ENCODE results near the gene WNT7A. TPM values are rescaled to one million over a fixed set of nuclear protein-coding genes. Genes with fewer than 3 reads are reported as not detected.

WNT7A gene
- total RNA-seq, 1 donor from 2014 or later, result 1.0 TPM

DNA sequence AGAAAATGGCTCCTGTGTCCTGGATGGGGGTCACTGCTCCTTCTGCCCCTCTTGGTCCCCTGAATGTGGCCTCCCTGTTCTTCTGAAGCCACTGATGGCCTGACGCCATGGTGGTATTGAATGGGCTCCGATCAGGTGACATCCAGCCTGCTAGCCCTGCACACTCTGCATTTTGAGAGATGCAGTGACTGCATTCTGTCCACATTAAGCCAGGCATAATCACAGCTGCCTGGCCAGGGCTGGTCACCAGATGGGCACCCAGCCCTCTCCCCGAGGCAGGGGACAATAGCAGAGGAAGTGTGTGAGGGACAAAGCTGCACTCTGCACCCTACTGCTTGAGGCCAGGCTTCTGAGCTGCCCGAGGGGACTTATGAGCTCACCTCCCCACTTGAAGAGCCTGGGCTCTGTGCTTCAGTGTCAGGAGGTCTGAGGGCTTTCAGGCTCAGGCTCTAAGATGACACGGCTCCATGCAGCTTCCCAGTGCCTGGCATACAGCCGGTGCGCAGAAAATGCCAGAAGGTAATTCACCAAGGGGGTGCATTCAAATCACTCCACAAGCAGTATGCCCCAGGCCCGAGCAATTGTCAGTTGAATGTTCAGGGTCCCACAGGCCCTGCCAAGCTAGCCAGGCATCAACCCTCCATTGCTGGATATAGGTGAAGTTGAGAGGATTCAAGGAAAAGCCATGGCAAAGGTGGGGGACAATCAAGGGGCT, 56.8 kb downstream of the WNT7A start:
- no peak overlapping the region for H3K4me3 Mint-ChIP-seq
- TF ChIP-seq, protein P1, sequence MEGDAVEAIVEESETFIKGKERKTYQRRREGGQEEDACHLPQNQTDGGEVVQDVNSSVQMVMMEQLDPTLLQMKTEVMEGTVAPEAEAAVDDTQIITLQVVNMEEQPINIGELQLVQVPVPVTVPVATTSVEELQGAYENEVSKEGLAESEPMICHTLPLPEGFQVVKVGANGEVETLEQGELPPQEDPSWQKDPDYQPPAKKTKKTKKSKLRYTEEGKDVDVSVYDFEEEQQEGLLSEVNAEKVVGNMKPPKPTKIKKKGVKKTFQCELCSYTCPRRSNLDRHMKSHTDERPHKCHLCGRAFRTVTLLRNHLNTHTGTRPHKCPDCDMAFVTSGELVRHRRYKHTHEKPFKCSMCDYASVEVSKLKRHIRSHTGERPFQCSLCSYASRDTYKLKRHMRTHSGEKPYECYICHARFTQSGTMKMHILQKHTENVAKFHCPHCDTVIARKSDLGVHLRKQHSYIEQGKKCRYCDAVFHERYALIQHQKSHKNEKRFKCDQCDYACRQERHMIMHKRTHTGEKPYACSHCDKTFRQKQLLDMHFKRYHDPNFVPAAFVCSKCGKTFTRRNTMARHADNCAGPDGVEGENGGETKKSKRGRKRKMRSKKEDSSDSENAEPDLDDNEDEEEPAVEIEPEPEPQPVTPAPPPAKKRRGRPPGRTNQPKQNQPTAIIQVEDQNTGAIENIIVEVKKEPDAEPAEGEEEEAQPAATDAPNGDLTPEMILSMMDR (IDR thresholded peaks at IDR 0.05; ENCODE audit: unreplicated experiment), result no peak
- H3K27me3 Mint-ChIP-seq (ENCODE audit: low read depth), result peaks cover 3% of the 10 kb centered on the region
- H3K4me1 Mint-ChIP-seq, result peaks cover 2% of the 10 kb centered on the region
- DNase-seq (ENCODE audit: low spot score in 2 of 2, unreplicated experiment in 2 of 2), result no peak
- H3K36me3 Mint-ChIP-seq, result no peaks in the 10 kb centered on the region
- H3K27ac Mint-ChIP-seq, result no peak overlapping the region
- peaks cover 3% of the 10 kb centered on the region for H3K9me3 Mint-ChIP-seq

DNA sequence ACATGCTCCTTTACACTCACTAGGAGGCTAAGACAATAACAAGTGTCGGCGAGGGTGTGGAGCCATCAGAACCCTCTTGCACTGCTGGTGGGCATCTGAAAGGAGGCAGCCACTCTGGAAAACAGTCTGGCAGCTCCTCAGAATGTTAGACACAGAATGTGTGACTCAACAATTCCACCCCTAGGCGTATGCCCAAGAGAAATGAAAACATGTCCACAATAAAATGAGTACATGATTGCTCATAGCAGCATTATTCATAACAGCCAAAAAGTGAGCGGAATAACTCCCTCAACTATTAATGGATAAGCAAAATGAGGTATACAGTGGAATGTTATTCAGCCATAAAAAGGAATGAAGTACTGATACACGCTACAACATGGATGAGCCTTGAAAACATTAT, 57.8 kb downstream of the WNT7A start:
- Mint-ChIP-seq H3K36me3 (no peaks in the 10 kb centered on the region), H3K4me3 (no peak overlapping the region), H3K27ac (no peak overlapping the region), H3K27me3 (ENCODE audit: low read depth) (peaks cover 1% of the 10 kb centered on the region), H3K9me3 (peaks cover 3% of the 10 kb centered on the region), H3K4me1 (peaks cover 2% of the 10 kb centered on the region)
- no peak for DNase-seq (ENCODE audit: low spot score in 2 of 2, unreplicated experiment in 2 of 2)
- TF ChIP-seq, protein P1 (IDR thresholded peaks at IDR 0.05; ENCODE audit: unreplicated experiment), result no peak

DNA sequence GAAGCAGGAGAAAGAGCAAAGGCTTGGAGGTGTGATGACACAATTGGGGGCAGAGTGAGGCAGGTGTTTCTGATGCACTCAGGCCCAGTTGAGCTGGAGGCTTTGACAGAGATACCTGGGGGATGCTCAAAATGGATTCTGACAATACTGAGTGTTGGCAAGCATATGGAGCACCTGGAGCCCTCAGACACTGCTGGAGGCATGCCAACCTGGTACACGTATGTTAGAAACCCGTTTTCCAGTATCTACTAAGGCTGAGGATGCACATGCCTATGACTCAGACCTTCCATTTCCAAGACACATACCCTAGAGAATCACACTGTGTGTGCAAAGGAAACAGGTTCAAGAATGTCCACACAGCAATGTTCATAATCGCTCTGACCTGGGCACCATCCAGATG, 58.7 kb downstream of the WNT7A start:
- TF ChIP-seq, protein P1 (IDR thresholded peaks at IDR 0.05; ENCODE audit: unreplicated experiment), result no peak
- Mint-ChIP-seq H3K27me3 (ENCODE audit: low read depth) (peaks cover 1% of the 10 kb centered on the region), H3K36me3 (peaks cover 3% of the 10 kb centered on the region), H3K9me3 (peaks cover 10% of the 10 kb centered on the region), H3K27ac (no peak overlapping the region), H3K4me3 (no peak overlapping the region), H3K4me1 (peaks cover 2% of the 10 kb centered on the region)
- DNase-seq (ENCODE audit: low spot score in 2 of 2, unreplicated experiment in 2 of 2), result no peak

DNA sequence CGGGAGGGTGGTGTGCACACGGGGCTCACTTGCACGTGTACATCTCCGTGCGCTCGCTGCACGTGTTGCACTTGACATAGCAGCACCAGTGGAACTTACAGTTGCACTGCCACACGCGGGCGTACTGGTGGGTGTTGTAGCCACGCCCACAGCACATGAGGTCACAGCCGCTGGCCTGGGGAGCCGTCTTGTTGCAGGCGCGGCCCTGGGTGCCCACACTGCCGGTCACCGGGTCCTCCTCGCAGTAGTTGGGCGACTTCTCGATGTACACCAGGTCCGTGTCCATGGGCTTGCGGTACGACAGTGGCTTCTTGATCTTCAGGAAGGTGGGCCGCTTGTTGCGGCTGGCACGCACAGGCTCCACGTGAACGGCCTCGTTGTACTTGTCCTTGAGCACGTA, 61.0 kb downstream of the WNT7A start:
- H3K27me3 Mint-ChIP-seq (ENCODE audit: low read depth), result peaks cover 1% of the 10 kb centered on the region
- peaks cover 11% of the 10 kb centered on the region for H3K36me3 Mint-ChIP-seq
- no peaks in the 10 kb centered on the region for H3K4me1 Mint-ChIP-seq
- TF ChIP-seq, protein P1 (IDR thresholded peaks at IDR 0.05; ENCODE audit: unreplicated experiment), result no peak
- peaks cover 21% of the 10 kb centered on the region for H3K9me3 Mint-ChIP-seq
- H3K27ac Mint-ChIP-seq, result no peak overlapping the region
- no peak for DNase-seq (ENCODE audit: low spot score in 2 of 2, unreplicated experiment in 2 of 2)
- no peak overlapping the region for H3K4me3 Mint-ChIP-seq

DNA sequence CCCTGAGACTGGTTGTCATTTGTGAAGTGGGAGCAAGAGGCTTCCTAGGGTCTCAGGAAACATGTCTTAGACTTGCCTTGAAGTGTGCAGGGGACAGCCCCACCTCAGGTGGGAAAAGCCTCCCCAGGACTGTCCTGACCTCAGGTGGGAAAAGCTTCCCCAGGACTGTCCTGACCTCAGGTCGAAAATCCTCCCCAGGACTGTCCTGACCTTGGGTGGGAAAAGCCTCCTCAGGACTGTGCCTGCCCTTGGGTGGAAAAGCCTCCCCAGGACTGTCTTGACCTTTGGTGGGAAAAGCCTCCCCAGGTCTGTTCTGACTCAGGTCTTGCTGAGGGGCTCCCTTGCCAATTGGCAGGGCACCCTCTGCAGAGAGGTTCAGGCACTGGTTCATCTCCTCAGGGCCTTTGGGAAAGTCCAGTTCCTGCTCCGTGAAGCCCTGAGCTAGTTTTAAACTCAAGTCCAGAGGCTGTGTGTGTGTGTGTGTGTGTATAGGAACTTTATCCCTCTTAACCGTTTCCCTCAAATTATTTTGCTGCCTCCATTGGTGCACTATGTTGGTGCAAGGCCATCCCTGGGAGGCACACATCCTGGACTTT, 64.7 kb downstream of the WNT7A start:
- H3K4me3 Mint-ChIP-seq, result no peak overlapping the region
- H3K4me1 Mint-ChIP-seq, result no peaks in the 10 kb centered on the region
- peaks cover 25% of the 10 kb centered on the region for H3K9me3 Mint-ChIP-seq
- peaks cover 15% of the 10 kb centered on the region for H3K36me3 Mint-ChIP-seq
- DNase-seq (ENCODE audit: low spot score in 2 of 2, unreplicated experiment in 2 of 2), result no peak
- no peak overlapping the region for H3K27ac Mint-ChIP-seq
- H3K27me3 Mint-ChIP-seq (ENCODE audit: low read depth), result no peaks in the 10 kb centered on the region
- TF ChIP-seq, protein P1 (IDR thresholded peaks at IDR 0.05; ENCODE audit: unreplicated experiment), result no peak

Measured in mesothelial cell of epicardium (in vitro differentiated cells).